ENCODE results near the gene TAF1D. TPM values are rescaled to one million over a fixed set of nuclear protein-coding genes. Genes with fewer than 3 reads are reported as not detected.

Gene TAF1D
- total RNA-seq, 1 experiment from 2014 or later: 275 TPM

DNA sequence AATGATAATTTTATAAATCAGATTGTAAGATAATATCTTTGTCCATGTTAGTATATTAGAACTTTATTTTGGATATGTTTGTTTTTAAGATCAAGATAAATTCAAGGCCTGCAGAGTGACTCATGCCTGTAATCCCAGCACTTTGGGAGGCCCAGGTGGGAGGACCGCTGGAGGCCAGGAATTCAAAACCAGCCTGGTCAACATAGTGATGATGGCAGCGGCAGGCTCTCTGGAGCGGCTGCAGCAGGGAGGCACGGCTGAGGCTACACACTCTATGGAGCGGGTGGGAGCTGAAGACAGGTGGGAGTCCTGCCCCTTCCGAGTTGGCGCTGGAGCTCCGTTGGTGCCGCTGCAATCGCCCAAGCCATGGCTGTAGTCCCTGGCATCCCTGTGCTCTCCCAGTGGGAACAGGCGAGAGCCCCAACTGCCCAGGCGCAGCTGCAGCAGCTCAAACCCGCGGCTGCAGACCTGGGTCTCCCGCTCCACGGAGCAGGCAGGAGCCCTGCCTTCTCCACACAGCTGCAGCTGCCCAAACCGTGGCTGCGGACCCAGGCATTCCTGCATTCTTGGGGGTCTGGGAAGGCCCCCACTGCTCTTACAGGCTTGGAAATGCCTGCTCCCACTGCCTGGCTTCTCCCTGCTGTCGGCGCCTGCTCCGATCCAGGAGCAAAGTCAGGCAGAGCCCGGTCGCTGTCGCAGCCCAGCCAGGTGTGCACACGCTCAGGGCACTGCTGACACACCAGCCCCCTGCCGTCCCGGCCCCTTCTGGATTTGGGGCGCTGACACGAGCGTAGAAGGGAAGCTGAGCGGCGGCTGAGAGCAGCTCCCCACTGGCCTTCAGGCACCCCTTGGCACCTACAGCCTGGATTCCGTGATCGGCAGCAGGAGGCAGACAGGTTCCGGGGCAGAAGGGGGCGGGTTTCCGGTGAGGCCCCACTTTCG is 16.9 kb upstream of the TAF1D start:
- BruUV-seq (replicated peaks): no TSS peak
- no peaks in the 10 kb centered on the region for H3K4me1 ChIP-seq (ENCODE audit: insufficient read depth, low read length, poor library complexity, severe bottlenecking)
- intact Hi-C loops (cut with micrococcal nuclease; ENCODE audit: unreplicated experiment): no loop called here
- H3K36me3 ChIP-seq (ENCODE audit: insufficient read depth, low read length, poor library complexity, severe bottlenecking): peaks cover 13% of the 10 kb centered on the region
- no peaks in the 10 kb centered on the region for H3K9me3 ChIP-seq (ENCODE audit: low read depth, low read length, poor library complexity, severe bottlenecking)
- ChIA-PET CTCF (no interaction called here), POLR2A (ENCODE audit: low non-redundant PET) (no interaction called here)
- H3K27ac ChIP-seq (ENCODE audit: low read depth, low read length, poor library complexity, severe bottlenecking): no peak overlapping the region
- no peak for DNase-seq (ENCODE audit: low spot score)
- TF ChIP-seq, protein P1, sequence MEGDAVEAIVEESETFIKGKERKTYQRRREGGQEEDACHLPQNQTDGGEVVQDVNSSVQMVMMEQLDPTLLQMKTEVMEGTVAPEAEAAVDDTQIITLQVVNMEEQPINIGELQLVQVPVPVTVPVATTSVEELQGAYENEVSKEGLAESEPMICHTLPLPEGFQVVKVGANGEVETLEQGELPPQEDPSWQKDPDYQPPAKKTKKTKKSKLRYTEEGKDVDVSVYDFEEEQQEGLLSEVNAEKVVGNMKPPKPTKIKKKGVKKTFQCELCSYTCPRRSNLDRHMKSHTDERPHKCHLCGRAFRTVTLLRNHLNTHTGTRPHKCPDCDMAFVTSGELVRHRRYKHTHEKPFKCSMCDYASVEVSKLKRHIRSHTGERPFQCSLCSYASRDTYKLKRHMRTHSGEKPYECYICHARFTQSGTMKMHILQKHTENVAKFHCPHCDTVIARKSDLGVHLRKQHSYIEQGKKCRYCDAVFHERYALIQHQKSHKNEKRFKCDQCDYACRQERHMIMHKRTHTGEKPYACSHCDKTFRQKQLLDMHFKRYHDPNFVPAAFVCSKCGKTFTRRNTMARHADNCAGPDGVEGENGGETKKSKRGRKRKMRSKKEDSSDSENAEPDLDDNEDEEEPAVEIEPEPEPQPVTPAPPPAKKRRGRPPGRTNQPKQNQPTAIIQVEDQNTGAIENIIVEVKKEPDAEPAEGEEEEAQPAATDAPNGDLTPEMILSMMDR (conservative IDR thresholded peaks at IDR 0.05; ENCODE audit: low read depth, low read length): no peak
- TF ChIP-seq EZH2 (IDR thresholded peaks at IDR 0.05; ENCODE audit: borderline replicate concordance, low read depth, low read length, poor library complexity, severe bottlenecking): no peak
- no peak overlapping the region for H3K4me3 ChIP-seq (ENCODE audit: low read depth, low read length, poor library complexity, severe bottlenecking)
- no peaks in the 10 kb centered on the region for H3K27me3 ChIP-seq (replicated peaks; ENCODE audit: insufficient read depth, low read depth, low read length, poor library complexity)

DNA sequence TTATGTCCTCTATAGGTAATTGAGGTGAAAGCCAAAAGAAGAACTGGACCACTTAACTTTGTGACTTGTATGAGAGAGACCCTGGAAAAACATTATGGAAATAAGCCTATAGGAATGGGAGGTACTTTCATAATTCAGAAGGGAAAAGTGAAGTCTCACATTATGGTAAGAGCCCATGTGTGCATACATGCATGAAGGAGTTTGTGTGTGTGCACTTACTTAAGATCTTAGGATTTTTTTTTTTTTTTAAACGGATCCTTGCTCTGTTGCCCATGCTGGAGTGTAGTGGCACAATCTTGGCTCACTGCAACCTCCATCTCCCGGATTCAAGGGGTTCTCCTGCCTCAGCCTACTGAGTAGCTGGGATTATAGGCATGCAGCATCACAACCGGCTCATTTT is 16.0 kb upstream of the TAF1D start:
- Histone ChIP-seq H3K9me3 (ENCODE audit: low read depth, low read length, poor library complexity, severe bottlenecking) (no peaks in the 10 kb centered on the region), H3K27ac (ENCODE audit: low read depth, low read length, poor library complexity, severe bottlenecking) (no peak overlapping the region), H3K27me3 (replicated peaks; ENCODE audit: insufficient read depth, low read depth, low read length, poor library complexity) (no peaks in the 10 kb centered on the region), H3K4me3 (ENCODE audit: low read depth, low read length, poor library complexity, severe bottlenecking) (no peak overlapping the region), H3K4me1 (ENCODE audit: insufficient read depth, low read length, poor library complexity, severe bottlenecking) (no peaks in the 10 kb centered on the region), H3K36me3 (ENCODE audit: insufficient read depth, low read length, poor library complexity, severe bottlenecking) (peaks cover 13% of the 10 kb centered on the region)
- CTCF ChIA-PET: no interaction called here
- intact Hi-C loops (cut with micrococcal nuclease; ENCODE audit: unreplicated experiment): no loop called here
- no peak for TF ChIP-seq EZH2 (IDR thresholded peaks at IDR 0.05; ENCODE audit: borderline replicate concordance, low read depth, low read length, poor library complexity, severe bottlenecking)
- TF ChIP-seq, protein P1 (conservative IDR thresholded peaks at IDR 0.05; ENCODE audit: low read depth, low read length): no peak
- POLR2A ChIA-PET (ENCODE audit: low non-redundant PET): no interaction called here
- BruUV-seq (replicated peaks): no TSS peak
- no peak for DNase-seq (ENCODE audit: low spot score)

DNA sequence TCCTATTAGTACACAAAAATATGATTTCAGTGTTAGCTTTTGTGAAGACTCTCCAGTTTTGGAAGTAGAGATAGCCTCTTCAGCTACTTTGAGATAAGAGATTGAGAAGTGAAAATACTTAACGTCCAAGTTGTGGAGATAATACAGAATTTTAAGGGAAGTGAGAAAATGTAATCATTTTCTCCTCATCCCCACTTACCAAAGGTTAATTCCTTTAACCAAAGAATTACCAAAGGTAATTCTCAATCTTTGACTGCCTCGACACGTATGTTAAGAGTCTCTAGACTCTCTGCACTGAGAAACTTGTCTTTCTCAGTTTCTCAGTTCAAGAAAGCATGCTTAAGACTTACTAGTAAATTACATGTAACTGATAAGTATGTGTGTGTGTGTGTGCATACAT is 15.5 kb upstream of the TAF1D start:
- no peak overlapping the region for H3K27ac ChIP-seq (ENCODE audit: low read depth, low read length, poor library complexity, severe bottlenecking)
- DNase-seq (ENCODE audit: low spot score): no peak
- H3K4me1 ChIP-seq (ENCODE audit: insufficient read depth, low read length, poor library complexity, severe bottlenecking): no peaks in the 10 kb centered on the region
- no peaks in the 10 kb centered on the region for H3K9me3 ChIP-seq (ENCODE audit: low read depth, low read length, poor library complexity, severe bottlenecking)
- peaks cover 13% of the 10 kb centered on the region for H3K36me3 ChIP-seq (ENCODE audit: insufficient read depth, low read length, poor library complexity, severe bottlenecking)
- H3K4me3 ChIP-seq (ENCODE audit: low read depth, low read length, poor library complexity, severe bottlenecking): no peak overlapping the region
- CTCF ChIA-PET: interaction anchor here (0.7 kb wide), 1 partner anchor 104 kb away, joined by 4 read pairs; no protein-coding TSS in a partner anchor
- POLR2A ChIA-PET (ENCODE audit: low non-redundant PET): no interaction called here
- BruUV-seq (replicated peaks): no TSS peak
- TF ChIP-seq EZH2 (IDR thresholded peaks at IDR 0.05; ENCODE audit: borderline replicate concordance, low read depth, low read length, poor library complexity, severe bottlenecking): no peak
- TF ChIP-seq, protein P1 (conservative IDR thresholded peaks at IDR 0.05; ENCODE audit: low read depth, low read length): no peak
- intact Hi-C loops (cut with micrococcal nuclease; ENCODE audit: unreplicated experiment): no loop called here
- H3K27me3 ChIP-seq (replicated peaks; ENCODE audit: insufficient read depth, low read depth, low read length, poor library complexity): no peaks in the 10 kb centered on the region

Measured in A673 (cell line).